NCI-H774 (cell line): ENCODE measurements around the gene SELENOP.
"Not testable (repeated sequence)": the region's sequence is repeated elsewhere in the genome, so short reads cannot be mapped to it uniquely, and the experiment has no call there.

ENCODE experiments used
- DNase-seq: peaks from one replicate; lab custom pipeline; 2025; lab: John Stamatoyannopoulos, UW

Gene SELENOP, protein sequence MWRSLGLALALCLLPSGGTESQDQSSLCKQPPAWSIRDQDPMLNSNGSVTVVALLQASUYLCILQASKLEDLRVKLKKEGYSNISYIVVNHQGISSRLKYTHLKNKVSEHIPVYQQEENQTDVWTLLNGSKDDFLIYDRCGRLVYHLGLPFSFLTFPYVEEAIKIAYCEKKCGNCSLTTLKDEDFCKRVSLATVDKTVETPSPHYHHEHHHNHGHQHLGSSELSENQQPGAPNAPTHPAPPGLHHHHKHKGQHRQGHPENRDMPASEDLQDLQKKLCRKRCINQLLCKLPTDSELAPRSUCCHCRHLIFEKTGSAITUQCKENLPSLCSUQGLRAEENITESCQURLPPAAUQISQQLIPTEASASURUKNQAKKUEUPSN

DNA sequence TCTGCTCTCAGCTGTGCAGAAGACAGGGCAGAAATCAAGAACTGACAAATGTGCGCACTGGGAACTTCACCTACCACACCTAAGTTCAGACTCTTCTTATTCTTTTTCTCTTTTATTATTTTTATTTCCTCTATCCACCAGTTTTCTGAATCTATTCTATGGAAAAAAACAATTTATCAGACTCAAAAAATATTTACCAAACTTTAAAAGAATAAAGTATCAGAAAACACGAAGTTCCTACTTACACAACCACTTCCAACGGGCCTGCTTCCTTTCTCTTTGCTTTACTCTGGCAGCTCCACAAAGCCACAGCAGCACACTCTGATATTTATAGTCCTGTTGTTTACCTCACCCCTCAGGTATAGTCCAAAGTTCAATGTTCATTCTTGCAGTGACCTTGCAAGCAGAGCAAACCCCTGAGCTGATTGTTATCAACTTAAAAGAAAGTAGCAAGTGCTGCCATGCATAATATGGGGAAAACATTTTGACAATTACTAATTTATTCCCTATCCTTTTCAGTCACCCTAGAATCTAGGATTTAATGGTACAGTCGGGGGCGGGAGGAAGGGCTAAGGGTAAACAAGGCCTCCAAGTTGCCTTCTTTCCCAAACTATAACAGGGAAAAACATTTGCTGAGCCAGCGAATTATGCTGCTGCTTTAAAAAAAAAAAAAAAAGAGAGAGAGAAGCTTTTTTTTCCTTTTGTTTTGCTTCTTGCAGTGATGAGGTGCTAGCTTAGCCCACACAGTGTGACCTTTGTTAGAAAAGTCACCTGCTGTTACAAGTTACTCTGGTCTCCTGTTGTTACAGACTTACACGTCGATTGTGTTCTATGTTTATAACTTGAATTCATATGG, at the start of gene SELENOP:
SELENOP (minus strand) TSS at position 302 of the 856 bp plus-strand sequence. CDS start 3,539 bp downstream, outside the sequence.
- peak; percentile 91 for DNase-seq

DNA sequence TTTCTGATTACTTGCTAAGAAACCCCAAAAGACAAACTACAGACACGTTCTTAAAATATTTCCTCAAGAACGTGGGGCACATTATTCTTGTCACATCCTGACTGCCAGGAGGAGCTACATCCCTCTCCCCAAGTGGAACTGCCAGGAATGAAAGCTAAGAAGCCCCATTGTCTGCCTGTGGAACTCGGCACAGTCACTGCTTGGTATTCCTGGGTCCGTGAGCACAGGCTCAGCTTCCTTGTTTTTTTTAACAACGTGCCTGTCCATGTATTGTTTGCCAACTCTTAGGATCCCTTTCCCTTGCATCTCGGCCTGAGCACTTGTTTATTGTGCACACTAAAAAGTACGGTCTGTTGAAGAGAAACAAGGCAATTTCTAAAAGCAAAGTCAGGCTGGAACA, 47.0 kb upstream of the SELENOP start:
- no peak for DNase-seq

DNA sequence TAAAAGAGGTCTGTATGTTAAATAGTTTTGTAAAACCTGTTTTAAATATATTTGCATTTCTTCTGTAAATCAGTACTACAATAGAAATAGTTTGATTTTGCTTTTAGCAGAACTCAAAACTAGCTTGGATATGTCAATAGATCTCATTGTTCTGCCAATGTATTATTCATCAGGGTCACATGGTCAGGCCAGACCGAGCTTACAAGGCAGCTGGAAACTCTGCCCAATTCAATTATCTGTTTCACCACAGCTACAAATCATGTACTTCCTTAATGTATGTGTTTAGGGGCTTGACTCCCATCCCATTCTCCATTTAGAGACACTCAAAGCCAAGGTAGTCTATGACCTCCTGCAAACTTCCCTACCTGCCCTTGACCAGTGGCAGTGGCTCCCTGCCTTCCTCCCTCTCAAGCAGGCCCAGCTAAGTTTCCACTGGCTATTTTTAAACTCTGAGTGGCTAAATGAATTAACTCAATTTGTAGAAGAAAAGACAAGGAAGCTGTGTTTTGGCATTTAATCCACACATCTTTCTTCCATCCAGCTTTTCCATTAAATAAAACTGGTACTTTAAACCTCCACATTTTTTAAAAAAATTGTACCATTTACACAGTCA, 46.4 kb upstream of the SELENOP start:
- no peak for DNase-seq

DNA sequence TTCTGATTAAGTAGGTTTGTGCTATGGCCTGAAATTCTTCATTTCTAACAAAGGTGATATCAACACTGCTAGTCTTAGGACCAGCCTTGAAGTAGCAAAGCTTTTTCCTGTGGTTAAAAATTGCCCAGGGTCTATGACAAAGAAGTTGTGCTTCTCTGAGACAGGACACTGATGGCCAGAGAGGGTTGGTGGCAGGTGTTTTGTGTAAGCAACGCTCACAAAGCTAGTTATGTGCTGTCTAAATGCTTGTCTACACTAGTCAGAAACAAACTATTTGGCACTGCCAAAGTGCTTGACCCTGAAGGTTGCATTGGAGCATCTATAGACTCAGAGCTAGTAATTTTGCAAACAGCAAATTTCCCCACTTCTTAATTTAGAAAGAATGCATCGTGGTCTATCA, 44.1 kb upstream of the SELENOP start:
- DNase-seq: no peak

DNA sequence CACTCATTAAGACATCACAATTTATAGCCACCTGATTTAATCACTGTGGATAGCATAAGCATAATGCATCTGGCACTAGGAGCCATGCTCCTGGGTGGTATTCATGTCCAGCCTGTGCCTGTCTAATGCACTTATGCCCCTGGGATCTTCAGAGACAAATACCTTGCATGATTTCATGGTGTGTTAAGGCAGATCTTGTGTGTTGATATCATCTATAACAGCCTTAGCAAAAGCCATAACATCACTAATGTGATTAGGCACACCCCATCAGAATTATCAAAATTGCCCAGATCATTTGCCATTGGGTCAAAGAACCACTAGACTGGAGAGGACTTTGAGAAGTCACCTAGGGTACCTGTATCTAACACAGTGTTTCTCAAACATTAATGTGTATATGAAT, 43.7 kb upstream of the SELENOP start:
- no peak for DNase-seq

DNA sequence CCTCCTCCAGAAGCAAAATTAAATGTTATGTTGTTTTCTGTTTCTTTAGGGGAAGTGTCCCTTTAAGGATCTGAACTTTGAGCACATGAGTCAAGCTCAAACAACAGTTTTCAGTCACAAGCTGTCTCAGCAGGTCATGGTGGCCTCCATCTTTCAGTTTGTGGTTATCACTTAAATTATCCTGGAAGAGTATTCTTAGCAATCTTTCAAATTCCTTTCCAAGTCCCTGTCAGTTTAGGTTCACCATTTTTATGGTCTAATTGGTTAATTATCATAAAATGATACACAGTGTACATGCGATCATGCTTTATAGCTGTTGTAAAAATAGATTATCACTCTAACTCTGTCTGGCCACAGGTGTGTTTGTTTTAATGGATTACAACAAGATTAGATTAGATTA, 43.1 kb upstream of the SELENOP start:
- no peak for DNase-seq

DNA sequence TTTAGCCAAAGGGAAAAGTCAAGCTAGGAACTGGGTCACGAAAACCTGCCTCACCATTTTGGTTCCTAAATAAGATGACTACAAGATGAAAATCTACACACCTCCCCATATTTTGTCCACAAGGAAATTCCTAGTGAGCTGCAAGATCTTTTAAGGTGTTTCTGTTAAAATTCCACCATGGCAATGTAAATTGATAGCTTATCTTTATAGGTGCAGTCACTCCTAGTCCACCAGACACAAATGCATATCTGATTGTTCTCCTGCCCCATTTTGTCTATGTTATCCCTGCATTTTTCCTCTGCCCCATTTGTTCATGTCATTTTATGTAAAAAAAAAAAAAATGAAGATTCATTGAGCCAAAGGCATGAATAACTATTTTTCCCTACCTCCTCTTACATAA, 41.1 kb upstream of the SELENOP start:
- DNase-seq: no peak

DNA sequence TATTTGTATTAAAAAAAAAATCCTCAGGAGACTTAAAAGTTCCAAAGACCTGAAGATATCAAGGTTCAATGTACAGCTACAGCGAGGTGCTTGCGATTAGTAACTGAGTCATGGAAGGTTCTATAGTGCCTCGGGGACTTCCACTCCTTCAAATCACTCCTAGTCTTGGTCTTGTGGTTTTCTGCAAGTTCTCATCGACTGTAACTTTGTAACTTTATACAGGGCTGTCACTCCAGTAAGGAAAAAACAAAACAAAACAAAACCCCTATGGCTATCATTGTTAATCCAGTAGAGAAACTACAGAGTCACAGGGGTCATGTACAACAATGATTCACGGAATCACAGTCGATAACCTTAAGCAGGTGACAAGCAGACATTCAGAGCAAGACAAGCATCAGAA, 39.8 kb upstream of the SELENOP start:
- no peak for DNase-seq

DNA sequence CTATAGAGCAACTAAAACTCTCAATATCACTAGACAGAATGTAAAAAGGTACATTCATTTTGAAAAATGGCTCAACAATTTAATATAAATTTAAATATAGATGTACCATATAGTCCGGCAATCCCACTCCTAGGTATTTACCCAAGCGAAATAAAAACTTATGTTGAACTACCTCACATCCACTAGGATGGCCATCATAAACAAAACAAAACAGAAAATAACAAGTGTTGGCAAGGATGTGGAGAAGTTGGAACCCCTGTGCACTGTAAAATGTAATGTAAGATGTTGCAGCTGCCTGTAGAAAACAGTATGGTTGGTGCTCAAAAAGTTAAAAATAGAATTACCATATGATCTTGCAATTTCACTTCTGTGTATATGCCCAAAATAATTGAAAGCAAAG, 36.9 kb upstream of the SELENOP start:
- no peak for DNase-seq

DNA sequence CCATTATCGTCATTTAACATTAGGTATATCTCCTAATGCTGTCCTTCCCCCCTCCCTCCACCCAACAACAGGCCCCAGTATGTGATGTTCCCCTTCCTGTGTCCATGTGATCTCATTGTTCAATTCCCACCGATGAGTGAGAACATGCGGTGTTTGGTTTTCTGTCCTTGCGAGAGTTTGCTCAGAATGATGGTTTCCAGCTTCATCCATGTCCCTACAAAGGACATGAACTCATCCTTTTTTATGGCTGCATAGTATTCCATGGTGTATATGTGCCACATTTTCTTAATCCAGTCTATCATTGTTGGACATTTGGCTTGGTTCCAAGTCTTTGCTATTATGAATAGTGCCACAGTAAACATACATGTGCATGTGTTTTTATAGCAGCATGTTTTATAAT, 32.7 kb upstream of the SELENOP start:
- not testable (repeated sequence) for DNase-seq

DNA sequence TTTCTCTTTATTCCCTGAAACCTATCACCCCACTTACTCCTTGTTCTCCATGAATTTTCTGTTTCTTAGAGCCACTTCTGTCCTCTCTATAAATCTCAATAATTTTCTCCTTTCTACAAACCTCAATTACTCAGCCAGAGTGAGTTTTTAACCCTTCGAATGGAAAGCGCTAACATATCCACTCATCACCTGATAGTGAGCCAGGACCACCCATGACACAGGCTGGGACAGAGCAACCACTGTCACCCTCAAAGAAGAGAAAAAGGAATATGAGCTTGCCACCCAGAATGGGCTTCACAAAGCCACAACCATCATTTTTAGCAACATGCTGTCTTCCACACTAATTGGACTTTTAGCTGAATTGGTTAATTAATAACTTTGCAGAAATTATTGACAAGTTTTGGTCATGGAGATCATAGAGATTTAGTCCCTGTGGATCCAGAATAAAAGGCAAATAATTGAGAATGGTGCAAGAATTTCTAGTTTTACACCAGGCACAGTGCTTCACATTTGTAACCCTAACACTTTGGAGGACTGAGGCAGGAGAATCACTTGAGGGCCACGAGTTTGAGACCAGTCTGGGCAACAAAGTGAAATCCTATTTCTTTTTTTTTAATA, 32.1 kb upstream of the SELENOP start:
- DNase-seq: no peak

DNA sequence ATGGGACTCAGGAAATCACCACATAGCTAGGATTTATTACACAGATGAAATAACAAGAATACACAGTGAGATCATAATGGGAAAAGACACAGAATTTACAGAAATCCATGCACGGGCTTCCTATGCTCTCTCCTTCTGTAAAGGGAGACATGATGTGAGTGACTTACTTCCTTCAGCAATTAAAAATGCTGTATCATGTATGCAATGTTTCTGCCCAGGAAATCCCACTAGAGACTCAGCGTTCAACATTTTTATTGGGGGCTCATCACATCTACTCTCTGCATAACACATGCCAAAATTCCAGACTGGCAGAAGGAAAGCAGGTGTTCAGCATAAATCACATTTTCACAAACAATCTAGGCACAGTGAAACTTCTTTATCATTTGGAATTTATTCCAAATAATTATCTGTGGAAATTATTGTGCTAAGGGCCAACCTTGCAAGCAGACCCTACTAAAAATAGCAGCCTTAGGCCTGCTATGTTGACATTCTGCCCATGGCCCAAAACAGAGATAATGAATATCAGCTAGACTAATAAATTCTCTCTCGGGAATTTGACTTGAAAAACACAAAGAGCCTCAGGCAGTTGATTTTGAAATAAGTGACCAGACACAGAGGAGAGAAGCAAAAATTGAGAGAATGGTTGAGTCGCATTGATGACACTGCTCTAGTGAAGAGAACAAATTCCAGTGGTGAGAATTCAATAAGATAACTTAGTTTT, 31.4 kb upstream of the SELENOP start:
- no peak for DNase-seq

DNA sequence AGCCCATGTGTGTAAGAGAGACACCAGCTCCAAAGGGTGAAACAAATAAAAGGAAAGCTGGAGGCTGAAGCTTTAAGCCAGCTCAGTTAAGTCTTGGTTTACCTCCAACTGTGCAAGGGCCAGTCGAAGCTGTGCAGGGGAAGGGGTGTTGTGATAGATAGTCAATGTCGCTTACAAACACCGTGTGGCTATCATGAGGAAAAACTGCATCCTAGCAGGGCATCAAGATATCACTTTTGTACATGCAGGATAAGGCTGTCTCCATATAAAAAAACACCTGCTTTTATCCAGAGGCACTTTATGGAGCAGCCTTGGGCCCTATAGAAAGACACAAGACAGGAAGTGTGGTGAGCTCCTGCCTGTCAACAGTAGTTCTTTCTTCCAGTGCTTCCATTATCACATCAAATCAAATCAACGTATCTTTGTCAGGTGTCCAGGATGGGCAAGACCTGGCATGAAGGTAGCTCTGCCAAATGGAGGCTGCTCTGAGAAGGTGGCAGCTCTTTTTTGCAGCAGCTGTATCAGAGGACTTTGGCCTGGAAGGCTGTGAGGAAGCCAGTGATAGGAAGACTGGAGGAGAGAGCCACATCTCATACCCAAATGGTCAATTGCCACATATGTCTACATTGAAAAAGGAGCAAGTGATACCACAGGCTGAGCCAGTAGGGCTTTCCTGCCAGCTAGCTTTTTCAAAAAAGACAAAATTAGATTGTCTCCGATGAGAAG, 29.3 kb upstream of the SELENOP start:
- DNase-seq: no peak

DNA sequence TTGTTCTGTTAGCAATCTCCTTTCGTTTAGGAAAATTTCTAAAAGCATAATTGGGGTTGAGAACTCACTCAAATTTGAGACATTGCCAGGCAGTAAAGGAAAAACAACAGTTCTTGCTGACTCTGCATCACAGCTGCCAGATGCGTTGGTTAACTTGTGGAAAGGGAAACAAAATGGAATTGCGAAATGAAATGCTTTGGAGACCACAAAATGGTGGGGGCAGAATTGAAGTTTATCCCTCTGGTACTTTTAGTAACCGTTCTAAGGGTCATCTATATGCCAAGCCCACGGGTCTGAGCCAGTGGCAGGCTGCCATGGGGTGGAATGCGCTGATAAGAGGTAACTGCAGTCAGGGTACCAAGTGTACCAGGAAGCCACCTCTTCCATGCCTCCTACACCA, 28.6 kb upstream of the SELENOP start:
- no peak for DNase-seq

DNA sequence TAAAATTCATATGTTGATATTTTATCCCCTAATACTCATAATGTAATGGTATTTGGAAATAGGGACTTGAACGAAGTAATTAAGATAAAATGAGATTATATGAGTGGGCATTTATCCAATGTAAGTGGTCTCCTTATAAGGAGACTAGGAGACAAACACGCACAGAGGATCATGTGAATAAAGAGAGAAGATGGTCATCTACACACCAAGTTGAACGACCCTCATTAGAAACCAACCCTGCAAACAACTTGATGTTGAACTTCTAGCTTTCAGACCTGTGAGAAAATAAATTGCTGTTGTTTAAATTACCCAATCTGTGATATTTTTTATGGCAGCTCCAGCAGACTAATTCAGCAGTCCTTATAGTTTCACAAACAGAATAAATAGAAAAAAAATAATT, 27.5 kb upstream of the SELENOP start:
- no peak for DNase-seq

DNA sequence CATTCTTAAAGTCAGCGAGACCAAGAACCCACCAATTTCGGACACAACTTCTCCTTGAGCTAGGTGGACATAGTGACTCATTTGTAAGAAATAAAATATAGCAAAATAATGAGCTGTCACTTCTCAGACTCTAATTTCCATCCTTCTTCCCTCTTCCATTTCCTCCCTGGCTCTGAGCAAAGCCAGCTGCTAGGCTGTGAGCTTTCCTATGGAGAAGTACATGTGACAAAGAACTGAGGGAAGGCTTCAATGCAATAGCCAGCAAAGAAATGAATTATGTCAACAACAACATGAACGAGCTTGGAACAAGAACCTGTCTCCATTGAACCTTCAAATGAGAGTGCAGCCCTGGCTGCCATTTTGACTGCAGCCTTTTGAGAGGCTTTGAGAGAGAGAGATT, 25.9 kb upstream of the SELENOP start:
- DNase-seq: no peak

DNA sequence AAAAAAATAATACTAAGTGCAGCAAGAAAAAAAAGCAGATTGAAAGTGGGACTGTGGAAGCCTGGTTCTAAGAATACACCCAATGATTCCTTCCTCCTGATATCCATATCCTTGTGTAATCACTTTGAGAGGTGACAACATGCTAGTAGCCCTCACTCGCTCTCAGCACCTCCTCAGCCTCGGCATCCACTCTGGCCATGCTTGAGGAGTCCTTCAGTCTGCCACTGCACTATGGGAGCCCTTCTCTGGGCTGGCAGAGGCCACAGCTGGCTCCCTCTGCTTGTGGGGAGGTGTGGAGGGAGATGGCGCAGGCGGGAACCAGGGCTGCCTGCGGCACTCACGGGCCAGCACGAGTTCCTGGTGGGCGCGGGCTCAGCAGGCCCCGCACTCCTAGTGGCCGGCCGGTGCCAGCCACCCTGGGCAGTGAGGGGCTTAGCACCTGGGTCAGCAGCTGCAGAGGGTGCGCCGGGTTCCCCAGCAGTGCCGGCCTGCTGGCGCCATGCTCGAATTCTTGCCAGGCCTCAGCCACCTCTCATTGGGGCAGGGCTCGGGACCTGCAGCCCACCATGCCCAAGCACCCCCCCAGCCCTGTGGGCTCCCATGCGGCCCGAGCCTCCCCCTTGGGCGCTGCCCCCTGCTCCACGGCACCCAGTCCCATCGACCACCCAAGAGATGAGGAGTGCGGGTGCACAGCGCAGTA, 24.5 kb upstream of the SELENOP start:
- no peak for DNase-seq

DNA sequence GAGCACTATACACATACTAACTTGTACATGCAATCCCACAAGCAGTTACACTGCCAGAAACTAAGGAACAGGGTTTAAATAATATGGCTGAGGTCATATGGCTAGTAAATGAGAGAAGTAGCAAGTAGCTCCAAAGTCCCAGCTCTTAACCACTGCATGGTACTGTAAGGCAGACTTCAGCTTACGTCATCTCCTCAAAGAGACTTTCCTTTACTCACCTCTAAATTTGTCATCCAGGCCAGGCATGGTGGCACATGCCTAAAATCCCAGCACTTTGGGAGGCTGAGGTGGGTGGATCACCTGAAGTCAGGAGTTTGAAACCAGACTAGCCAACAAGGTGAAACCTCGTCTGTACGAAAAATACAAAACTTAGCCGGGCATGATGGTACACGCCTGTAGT, 20.4 kb upstream of the SELENOP start:
- DNase-seq: no peak

DNA sequence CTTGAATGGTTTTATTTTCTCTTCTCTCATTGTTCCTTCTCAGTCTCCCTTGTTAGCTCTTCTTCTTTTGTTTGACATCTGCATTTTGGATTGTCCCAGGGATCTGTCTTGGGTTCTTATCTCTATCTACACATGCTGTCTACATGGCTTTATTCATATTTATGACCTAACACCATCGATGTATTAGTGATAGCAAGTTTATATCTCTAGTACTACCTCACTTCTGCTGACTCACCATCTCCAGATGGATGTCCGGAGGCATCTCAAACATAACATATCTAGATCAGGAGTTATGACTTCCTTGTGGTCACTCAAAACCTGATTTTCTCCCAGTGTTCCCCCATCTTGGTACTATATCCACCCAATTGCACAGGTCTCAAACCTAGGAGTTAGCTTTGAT, 19.2 kb upstream of the SELENOP start:
- no peak for DNase-seq

DNA sequence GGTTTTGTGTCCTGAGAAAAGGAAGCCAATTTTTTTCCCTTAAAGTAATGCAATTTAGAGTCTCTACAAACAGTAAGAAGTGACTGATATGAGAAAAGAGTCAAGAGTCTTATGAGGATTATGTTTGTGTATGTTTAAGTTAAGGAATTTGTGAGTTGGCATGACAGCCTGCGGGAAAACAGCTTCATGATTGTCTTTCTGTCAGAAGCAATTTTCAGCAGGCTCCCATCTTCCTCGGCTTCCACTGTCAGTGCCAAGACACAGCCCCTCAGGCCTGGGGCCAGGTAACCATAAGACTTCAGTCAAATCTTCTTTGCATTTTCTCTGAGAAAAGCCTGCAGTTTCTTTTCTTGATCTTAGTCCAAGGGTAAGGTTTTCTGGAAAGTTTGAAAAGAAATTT, 17.0 kb upstream of the SELENOP start:
- no peak for DNase-seq
